ENCODE data around the gene KCNJ10.

KCNJ10 gene

DNA sequence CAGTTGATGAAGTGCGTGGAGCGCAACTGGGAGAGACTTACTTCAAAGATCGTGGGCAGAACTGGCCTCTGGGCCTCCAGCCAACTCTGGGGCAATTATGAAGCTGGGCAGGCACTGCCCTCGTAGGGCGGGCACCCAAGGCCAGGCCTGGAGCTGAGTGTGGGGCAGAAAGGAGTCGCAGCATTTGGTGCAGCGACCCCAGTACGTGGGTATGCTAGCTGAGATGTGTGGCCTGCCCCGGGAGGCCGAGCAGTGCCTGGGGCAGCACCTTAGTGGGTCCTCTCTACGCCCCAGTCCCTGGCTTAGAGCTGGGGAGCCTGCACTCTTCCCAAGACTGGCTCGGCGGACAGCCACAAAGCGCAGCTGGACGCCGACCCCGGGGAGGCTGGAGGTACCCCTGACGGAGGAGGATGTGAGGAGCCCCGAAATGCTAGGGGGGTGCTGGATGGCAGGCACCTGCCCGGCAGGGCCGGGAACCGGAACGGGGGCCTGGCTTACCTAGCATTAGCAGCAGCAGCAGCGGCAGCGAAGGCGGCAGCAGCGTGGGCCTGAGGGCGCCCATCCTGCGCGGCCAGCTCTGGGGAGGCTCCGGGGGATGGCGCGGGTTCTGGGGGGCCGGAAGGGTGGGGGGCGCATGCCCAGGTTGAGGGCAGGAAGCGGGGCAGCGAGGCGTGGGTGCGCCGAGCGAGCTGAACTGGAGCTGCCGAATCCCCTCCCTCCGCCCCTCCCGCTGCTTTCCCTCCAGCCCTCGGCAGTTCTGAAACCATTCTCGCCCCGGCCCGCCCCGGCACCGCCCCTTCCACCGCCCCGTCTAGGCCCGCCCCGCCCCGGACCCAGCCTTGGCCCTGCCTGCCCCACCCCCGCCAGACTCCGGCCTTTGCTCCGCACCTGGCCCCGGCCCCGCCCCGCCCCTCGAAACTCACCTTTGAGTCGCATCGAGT, 28.2 kb upstream of the KCNJ10 start, which contains the start of gene IGSF8:
TSS of gene IGSF8 (minus strand) at position 709 of the 941 bp plus-strand sequence. CDS start at position 562, 147 bp downstream.
- peak within 1 kb of the TSS; percentile 84 for H3K27ac ChIP-seq
- TF ChIP-seq, protein P1, sequence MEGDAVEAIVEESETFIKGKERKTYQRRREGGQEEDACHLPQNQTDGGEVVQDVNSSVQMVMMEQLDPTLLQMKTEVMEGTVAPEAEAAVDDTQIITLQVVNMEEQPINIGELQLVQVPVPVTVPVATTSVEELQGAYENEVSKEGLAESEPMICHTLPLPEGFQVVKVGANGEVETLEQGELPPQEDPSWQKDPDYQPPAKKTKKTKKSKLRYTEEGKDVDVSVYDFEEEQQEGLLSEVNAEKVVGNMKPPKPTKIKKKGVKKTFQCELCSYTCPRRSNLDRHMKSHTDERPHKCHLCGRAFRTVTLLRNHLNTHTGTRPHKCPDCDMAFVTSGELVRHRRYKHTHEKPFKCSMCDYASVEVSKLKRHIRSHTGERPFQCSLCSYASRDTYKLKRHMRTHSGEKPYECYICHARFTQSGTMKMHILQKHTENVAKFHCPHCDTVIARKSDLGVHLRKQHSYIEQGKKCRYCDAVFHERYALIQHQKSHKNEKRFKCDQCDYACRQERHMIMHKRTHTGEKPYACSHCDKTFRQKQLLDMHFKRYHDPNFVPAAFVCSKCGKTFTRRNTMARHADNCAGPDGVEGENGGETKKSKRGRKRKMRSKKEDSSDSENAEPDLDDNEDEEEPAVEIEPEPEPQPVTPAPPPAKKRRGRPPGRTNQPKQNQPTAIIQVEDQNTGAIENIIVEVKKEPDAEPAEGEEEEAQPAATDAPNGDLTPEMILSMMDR (conservative IDR thresholded peaks at IDR 0.05): no peak

- peak overlapping the region; percentile 84 for H3K27ac ChIP-seq
- TF ChIP-seq, protein P1 (conservative IDR thresholded peaks at IDR 0.05): no peak
Measured at GRCh38 chr1:160097151-160097910, 27.4 kb upstream of the KCNJ10 start.

GRCh38 chr1:160096274-160097116, 26.5 kb upstream of the KCNJ10 start:
- H3K27ac ChIP-seq: no peak overlapping the region; the same call in 1 of the 2 replicates
- TF ChIP-seq, protein P1 (conservative IDR thresholded peaks at IDR 0.05): no peak

- TF ChIP-seq, protein P1 (conservative IDR thresholded peaks at IDR 0.05): no peak
- H3K27ac ChIP-seq: no peak overlapping the region
Measured at GRCh38 chr1:160095382-160096105, 25.6 kb upstream of the KCNJ10 start.

GRCh38 chr1:160094806-160095205, 24.8 kb upstream of the KCNJ10 start:
- no peak overlapping the region for H3K27ac ChIP-seq
- TF ChIP-seq, protein P1 (conservative IDR thresholded peaks at IDR 0.05): no peak

- no peak overlapping the region for H3K27ac ChIP-seq
- TF ChIP-seq, protein P1 (conservative IDR thresholded peaks at IDR 0.05): no peak
Measured at GRCh38 chr1:160094291-160094625, 24.3 kb upstream of the KCNJ10 start.

Measured in VCaP (cell line).